H1 (cell line): Measurements from ENCODE around the gene FHDC1. TPM values are rescaled to one million over a fixed set of nuclear protein-coding genes. Genes with fewer than 3 reads are reported as not detected.

Experiments
- polyA plus RNA-seq, 7 experiments: library from polyadenylated mRNA; depleted of rRNA in 3 of 7; stranded (reverse) in 5 of 7; unstranded in 2 of 7; fragments of >200 nt in 5 of 7; fragments of 200-250 nt in 2 of 7; gene quantifications; 1 replicate in 5 of 7; 2 replicates in 1 of 7; 4 replicates in 1 of 7; pipeline versions ENCODE4 v1.2.1 to v1.2.3, GENCODE V29; 2011 to 2013; ENCODE audit warnings: missing spikeins in 2 of 7, mixed read lengths in 2 of 7
- total RNA-seq: library from RNA; stranded (reverse); fragmentation: NEBNext Ultra II Directional; extraction: Animal tissue kit (Norgen Biotek cat#: 25700); gene quantifications from 2 replicates; pipeline ENCODE4 v1.2.1, GENCODE V29; 2021
- TF ChIP-seq, protein P1 (sequence below): fragments of 300-600 bp; sonication (generic); IDR thresholded peaks from 2 replicates; pipeline ENCODE4 v1.7.1; 2012; ENCODE audit warnings: low read length, moderate library complexity, mild to moderate bottlenecking, inconsistent platforms; ENCODE audit not compliant: insufficient replicate concordance

FHDC1 gene
- total and polyA plus RNA-seq, 2 of the 8 experiments (the other 6 are each of a cell fraction or from before 2014, with no cell fraction given), result 6.4 to 28.6 TPM

DNA sequence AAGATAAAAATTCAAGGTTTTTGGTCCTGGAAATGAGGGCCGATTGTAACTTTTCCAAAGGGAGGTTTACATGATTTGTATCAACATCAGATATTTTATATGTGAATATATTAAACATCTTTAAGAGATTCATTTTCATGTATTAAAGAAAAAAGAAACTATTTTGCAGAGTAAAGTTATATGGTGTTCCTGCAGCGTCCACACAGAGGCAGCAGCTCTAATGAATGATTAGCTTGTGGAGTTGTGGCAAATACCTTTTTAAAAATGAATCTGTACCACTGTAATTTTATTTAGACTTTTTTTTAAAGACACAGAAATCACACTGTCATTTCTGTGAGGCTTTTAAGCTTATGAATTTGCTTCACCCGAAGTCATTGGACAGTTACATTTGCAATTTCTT is 25.6 kb upstream of the FHDC1 start (continued):
- TF ChIP-seq, protein P1, sequence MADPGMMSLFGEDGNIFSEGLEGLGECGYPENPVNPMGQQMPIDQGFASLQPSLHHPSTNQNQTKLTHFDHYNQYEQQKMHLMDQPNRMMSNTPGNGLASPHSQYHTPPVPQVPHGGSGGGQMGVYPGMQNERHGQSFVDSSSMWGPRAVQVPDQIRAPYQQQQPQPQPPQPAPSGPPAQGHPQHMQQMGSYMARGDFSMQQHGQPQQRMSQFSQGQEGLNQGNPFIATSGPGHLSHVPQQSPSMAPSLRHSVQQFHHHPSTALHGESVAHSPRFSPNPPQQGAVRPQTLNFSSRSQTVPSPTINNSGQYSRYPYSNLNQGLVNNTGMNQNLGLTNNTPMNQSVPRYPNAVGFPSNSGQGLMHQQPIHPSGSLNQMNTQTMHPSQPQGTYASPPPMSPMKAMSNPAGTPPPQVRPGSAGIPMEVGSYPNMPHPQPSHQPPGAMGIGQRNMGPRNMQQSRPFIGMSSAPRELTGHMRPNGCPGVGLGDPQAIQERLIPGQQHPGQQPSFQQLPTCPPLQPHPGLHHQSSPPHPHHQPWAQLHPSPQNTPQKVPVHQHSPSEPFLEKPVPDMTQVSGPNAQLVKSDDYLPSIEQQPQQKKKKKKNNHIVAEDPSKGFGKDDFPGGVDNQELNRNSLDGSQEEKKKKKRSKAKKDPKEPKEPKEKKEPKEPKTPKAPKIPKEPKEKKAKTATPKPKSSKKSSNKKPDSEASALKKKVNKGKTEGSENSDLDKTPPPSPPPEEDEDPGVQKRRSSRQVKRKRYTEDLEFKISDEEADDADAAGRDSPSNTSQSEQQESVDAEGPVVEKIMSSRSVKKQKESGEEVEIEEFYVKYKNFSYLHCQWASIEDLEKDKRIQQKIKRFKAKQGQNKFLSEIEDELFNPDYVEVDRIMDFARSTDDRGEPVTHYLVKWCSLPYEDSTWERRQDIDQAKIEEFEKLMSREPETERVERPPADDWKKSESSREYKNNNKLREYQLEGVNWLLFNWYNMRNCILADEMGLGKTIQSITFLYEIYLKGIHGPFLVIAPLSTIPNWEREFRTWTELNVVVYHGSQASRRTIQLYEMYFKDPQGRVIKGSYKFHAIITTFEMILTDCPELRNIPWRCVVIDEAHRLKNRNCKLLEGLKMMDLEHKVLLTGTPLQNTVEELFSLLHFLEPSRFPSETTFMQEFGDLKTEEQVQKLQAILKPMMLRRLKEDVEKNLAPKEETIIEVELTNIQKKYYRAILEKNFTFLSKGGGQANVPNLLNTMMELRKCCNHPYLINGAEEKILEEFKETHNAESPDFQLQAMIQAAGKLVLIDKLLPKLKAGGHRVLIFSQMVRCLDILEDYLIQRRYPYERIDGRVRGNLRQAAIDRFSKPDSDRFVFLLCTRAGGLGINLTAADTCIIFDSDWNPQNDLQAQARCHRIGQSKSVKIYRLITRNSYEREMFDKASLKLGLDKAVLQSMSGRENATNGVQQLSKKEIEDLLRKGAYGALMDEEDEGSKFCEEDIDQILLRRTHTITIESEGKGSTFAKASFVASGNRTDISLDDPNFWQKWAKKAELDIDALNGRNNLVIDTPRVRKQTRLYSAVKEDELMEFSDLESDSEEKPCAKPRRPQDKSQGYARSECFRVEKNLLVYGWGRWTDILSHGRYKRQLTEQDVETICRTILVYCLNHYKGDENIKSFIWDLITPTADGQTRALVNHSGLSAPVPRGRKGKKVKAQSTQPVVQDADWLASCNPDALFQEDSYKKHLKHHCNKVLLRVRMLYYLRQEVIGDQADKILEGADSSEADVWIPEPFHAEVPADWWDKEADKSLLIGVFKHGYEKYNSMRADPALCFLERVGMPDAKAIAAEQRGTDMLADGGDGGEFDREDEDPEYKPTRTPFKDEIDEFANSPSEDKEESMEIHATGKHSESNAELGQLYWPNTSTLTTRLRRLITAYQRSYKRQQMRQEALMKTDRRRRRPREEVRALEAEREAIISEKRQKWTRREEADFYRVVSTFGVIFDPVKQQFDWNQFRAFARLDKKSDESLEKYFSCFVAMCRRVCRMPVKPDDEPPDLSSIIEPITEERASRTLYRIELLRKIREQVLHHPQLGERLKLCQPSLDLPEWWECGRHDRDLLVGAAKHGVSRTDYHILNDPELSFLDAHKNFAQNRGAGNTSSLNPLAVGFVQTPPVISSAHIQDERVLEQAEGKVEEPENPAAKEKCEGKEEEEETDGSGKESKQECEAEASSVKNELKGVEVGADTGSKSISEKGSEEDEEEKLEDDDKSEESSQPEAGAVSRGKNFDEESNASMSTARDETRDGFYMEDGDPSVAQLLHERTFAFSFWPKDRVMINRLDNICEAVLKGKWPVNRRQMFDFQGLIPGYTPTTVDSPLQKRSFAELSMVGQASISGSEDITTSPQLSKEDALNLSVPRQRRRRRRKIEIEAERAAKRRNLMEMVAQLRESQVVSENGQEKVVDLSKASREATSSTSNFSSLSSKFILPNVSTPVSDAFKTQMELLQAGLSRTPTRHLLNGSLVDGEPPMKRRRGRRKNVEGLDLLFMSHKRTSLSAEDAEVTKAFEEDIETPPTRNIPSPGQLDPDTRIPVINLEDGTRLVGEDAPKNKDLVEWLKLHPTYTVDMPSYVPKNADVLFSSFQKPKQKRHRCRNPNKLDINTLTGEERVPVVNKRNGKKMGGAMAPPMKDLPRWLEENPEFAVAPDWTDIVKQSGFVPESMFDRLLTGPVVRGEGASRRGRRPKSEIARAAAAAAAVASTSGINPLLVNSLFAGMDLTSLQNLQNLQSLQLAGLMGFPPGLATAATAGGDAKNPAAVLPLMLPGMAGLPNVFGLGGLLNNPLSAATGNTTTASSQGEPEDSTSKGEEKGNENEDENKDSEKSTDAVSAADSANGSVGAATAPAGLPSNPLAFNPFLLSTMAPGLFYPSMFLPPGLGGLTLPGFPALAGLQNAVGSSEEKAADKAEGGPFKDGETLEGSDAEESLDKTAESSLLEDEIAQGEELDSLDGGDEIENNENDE, result no peak
